Gastrocnemius medialis (tissue), 4 donors: ENCODE results near the gene ARSB. TPM values are rescaled to one million over a fixed set of nuclear protein-coding genes. Genes with fewer than 3 reads are reported as not detected.

Experiments used
- ATAC-seq, 2 donors: fragments of 150-250 bp; one replicate each; pipeline ENCODE4 v1.9.1; 2016
- DNase-seq, 2 donors: peaks; one replicate each; pipeline ENCODE4 v3.0.0-alpha.2; 2019
- H3K27ac ChIP-seq, 4 donors: fragments of 200-600 bp; sonication (generic); 1 replicate in 1 of 4; 2 replicates in 3 of 4; pipeline ENCODE4 v1.5.1; 2016 to 2018; ENCODE audit warnings: mild to moderate bottlenecking in 2 of 4, moderate library complexity in 1 of 4
- H3K27me3 ChIP-seq, 3 donors: fragments of 200-600 bp; sonication (generic) in 2 of 3; 1 replicate in 1 of 3; 2 replicates in 2 of 3; pipeline versions ENCODE4 v1.5.1 to v1.6.0; 2016 to 2019; ENCODE audit warnings: mild to moderate bottlenecking in 1 of 3, moderate library complexity in 1 of 3
- H3K36me3 ChIP-seq, 2 donors: fragments of 200-600 bp; sonication (generic) in 1 of 2; one replicate each; pipeline ENCODE4 v1.5.1; 2017 to 2018
- H3K4me1 ChIP-seq, 2 donors: fragments of 200-600 bp; sonication (generic) in 1 of 2; one replicate each; pipeline ENCODE4 v1.5.1; 2016 to 2017; ENCODE audit warnings: mild to moderate bottlenecking in 2 of 2
- H3K4me3 ChIP-seq, 4 donors: fragments of 200-600 bp; sonication (generic) in 3 of 4; 1 replicate in 1 of 4; 2 replicates in 3 of 4; pipeline ENCODE4 v1.5.1; 2016 to 2019; ENCODE audit warnings: mild to moderate bottlenecking in 2 of 4
- H3K9me3 ChIP-seq, 3 donors: fragments of 200-600 bp; sonication (generic) in 2 of 3; 1 replicate in 1 of 3; 2 replicates in 2 of 3; pipeline ENCODE4 v1.5.1; 2016 to 2019
- POLR2A ChIP-seq, 2 donors: fragments of 450-650 bp; IDR thresholded peaks; one replicate each; pipeline ENCODE4 v1.6.1; 2017; ENCODE audit warnings: antibody characterized with exemption in 2 of 2, mild to moderate bottlenecking in 2 of 2, moderate library complexity in 2 of 2
- in situ Hi-C, 4 donors: fragments of 200-750 bp; cut with MboI; loops; one replicate each; pipeline versions ENCODE4 v1.15.0 to v1.8.0; 2017; ENCODE audit warnings: low sequenced_read_pairs in 4 of 4
- intact Hi-C: fragments of 100-400 bp; cut with DNase I; formaldehyde crosslinking; loops from one replicate; pipeline ENCODE4 v1.15.1; 2023; ENCODE audit warnings: low total_unique reads
- total RNA-seq, 4 donors: library from RNA; depleted of rRNA; stranded (reverse); fragments of >200 nt; gene quantifications; one replicate each; pipeline versions ENCODE4 v1.1.0 to v1.2.3, GENCODE V29; 2016
- TF ChIP-seq, protein P1 (sequence below), 5 experiments: fragments of 450-650 bp in 3 of 5; fragments of 200-600 bp in 2 of 5; sonication (generic) in 2 of 5; IDR thresholded peaks in 4 of 5; conservative IDR thresholded peaks in 1 of 5; 1 replicate in 4 of 5; 2 replicates in 1 of 5; pipeline ENCODE4 v1.5.1; 2016 to 2019; ENCODE audit warnings: antibody characterized with exemption in 5 of 5, mild to moderate bottlenecking in 3 of 5, moderate library complexity in 3 of 5

The ARSB gene
- total RNA-seq, 4 donors from 2014 or later = 3.2 to 8.3 (median 5.1) TPM

- in situ Hi-C loops = no loop called here
- no peaks in the 10 kb centered on the region for H3K27me3 ChIP-seq
- DNase-seq = no peak
- intact Hi-C loops = no loop called here
- H3K27ac ChIP-seq = no peak overlapping the region
- H3K4me3 ChIP-seq = no peak overlapping the region
- no peaks in the 10 kb centered on the region for H3K9me3 ChIP-seq
- no peaks in the 10 kb centered on the region for H3K4me1 ChIP-seq
- no peak for ATAC-seq
- H3K36me3 ChIP-seq = no peaks in the 10 kb centered on the region
- no peak for TF ChIP-seq POLR2A (IDR thresholded peaks at IDR 0.05)
- TF ChIP-seq, protein P1, sequence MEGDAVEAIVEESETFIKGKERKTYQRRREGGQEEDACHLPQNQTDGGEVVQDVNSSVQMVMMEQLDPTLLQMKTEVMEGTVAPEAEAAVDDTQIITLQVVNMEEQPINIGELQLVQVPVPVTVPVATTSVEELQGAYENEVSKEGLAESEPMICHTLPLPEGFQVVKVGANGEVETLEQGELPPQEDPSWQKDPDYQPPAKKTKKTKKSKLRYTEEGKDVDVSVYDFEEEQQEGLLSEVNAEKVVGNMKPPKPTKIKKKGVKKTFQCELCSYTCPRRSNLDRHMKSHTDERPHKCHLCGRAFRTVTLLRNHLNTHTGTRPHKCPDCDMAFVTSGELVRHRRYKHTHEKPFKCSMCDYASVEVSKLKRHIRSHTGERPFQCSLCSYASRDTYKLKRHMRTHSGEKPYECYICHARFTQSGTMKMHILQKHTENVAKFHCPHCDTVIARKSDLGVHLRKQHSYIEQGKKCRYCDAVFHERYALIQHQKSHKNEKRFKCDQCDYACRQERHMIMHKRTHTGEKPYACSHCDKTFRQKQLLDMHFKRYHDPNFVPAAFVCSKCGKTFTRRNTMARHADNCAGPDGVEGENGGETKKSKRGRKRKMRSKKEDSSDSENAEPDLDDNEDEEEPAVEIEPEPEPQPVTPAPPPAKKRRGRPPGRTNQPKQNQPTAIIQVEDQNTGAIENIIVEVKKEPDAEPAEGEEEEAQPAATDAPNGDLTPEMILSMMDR (IDR thresholded peaks at IDR 0.05 in 4 of 5, conservative IDR thresholded peaks at IDR 0.05 in 1 of 5) = no peak
These were observed 165.9 kb downstream of the ARSB start for GRCh38 chr5:78819166-78819565.

DNA sequence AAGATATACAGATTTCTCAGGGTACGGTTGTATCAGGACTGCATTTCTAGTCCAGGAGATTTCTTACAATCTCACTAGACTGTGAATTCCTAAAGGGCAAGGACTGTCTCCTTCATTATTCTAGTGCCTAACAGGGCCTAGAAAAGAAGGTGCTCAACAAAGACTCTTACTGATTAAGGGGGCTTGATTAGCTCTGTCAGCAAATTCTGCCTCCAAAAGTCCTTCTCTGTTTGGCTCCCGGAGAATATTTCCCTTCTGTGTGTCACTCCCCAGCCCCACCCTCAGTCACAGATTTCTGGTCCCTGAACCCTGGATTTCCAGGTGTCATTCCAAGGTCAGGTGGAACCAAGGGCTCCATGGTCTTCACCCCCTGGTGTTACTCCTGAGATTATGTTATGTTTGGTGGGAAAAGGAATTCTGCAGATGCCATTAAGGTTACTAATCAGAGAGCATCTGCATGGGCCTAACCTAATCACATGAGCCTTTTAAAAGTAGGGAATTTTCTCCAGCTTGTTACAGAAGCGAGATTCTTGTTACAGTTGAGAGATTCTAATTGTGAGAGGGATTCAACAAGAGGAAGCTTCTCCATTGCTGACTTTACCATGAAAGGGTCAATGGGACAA, 168.9 kb downstream of the ARSB start:
- TF ChIP-seq POLR2A (IDR thresholded peaks at IDR 0.05) = no peak
- TF ChIP-seq, protein P1 (IDR thresholded peaks at IDR 0.05 in 4 of 5, conservative IDR thresholded peaks at IDR 0.05 in 1 of 5) = no peak
- Histone ChIP-seq H3K9me3 (no peaks in the 10 kb centered on the region), H3K4me1 (no peaks in the 10 kb centered on the region), H3K4me3 (no peak overlapping the region), H3K27me3 (no peaks in the 10 kb centered on the region), H3K27ac (no peak overlapping the region), H3K36me3 (no peaks in the 10 kb centered on the region)
- no peak for ATAC-seq
- DNase-seq = no peak
- intact Hi-C loops = no loop called here
- in situ Hi-C loops = no loop called here

DNA sequence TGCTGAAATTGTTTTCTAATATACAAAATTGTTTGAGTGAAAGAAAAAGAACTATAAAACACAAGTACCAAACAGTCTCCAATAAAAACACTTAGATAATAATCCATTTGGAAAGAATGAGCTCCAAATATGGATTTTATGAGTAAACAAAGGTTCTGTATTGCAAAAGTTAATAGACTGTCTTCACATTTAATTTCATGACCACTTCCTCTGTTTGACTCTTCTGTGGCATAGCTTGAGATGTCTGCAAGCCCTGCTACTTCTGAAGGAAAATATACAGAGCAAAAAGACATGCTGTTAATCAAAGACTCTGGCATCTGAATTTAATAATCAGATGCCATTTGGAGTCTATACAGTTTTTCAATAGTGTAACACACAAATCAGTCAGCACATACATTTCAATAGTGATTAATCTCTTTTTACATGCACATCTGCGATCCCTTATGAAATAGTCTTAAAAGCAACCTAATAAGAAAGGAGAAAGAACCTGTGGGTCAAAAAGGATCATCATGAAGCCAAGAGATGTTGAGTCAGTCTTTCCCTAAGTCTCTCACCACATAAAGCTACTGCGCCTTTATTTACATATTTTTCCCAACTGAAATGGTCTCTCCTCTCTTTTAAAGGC, 171.1 kb downstream of the ARSB start:
- Histone ChIP-seq H3K36me3 (no peaks in the 10 kb centered on the region), H3K4me1 (peaks cover 4% of the 10 kb centered on the region in 2 donors), H3K27me3 (no peaks in the 10 kb centered on the region), H3K27ac (no peak overlapping the region), H3K4me3 (no peak overlapping the region), H3K9me3 (no peaks in the 10 kb centered on the region)
- intact Hi-C loops = no loop called here
- TF ChIP-seq POLR2A (IDR thresholded peaks at IDR 0.05) = no peak
- TF ChIP-seq, protein P1 (IDR thresholded peaks at IDR 0.05 in 4 of 5, conservative IDR thresholded peaks at IDR 0.05 in 1 of 5) = no peak
- ATAC-seq (no peak), DNase-seq (no peak)
- in situ Hi-C loops = no loop called here

DNA sequence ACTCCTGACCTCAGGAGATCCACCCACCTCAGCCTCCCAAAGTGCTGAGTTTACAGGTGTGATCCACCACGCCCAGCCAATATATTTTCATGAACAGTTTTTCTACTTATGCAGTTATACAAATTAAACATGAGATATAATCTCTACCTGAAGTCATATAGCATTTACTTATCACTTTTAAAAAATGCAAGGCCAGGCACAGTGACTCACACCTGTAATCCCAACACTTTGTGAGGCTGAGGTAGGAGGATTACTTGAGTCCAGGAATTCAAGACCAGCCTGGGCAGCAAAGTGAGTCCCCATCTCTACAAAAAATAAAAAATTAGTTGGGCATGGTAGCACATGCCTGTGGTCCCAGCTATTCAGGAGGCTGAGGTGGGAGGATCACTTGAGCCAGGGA, 171.8 kb downstream of the ARSB start:
- no peak for TF ChIP-seq POLR2A (IDR thresholded peaks at IDR 0.05)
- TF ChIP-seq, protein P1 (IDR thresholded peaks at IDR 0.05 in 4 of 5, conservative IDR thresholded peaks at IDR 0.05 in 1 of 5) = no peak
- DNase-seq (no peak), ATAC-seq (no peak)
- in situ Hi-C loops (no loop called here), intact Hi-C loops (no loop called here)
- H3K4me1 ChIP-seq = peaks cover 4% of the 10 kb centered on the region in 2 donors
- no peaks in the 10 kb centered on the region for H3K27me3 ChIP-seq
- no peaks in the 10 kb centered on the region for H3K9me3 ChIP-seq
- no peak overlapping the region for H3K27ac ChIP-seq
- H3K4me3 ChIP-seq = no peak overlapping the region
- H3K36me3 ChIP-seq = no peaks in the 10 kb centered on the region
